Epidermal melanocyte (primary cell): ENCODE results near the gene MSI2.

ENCODE experiments used
- DNase-seq: peaks from one replicate; pipeline ENCODE4 v3.0.0; 2011; ENCODE audit warnings: low spot score; ENCODE audit not compliant: insufficient read length

Gene MSI2

DNA sequence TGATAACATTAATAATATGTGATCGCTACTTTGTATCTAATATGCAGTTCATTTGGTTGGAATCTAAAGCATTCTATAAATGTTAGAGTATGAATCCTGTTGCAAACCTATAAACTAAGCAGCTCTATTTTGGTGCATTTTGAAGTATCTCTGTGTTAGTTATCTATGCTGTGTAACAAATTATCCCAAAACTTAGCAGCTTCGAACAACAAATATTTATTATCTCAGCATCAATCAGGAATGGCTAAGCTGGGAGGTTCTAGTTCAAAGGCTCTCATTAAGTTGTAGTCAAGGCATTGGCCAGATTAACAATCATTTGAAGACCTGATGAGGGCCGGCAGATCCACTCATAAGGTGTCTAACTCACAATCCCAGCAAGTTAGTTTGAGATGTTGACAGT is 10.1 kb upstream of the MSI2 start:
- no peak for DNase-seq

DNA sequence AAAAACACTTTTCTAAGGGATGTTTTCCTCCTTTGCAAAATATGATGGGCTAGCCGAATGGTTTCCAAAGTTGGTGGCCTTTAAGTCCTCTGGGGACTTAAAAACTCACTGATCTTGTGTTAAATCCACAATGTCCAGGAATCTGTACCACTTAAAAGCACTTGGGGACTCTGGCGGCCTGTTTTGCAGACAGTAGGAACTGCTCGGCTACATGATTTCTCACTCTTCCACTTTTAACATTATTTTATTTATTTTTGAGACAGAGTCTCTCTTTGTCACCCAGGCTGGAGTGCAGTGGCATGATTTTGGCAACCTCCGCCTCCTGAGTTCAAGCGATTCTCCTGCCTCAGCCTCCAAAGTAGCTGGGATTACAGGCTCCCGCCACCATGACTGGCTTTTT is 9.1 kb upstream of the MSI2 start:
- DNase-seq, result no peak

DNA sequence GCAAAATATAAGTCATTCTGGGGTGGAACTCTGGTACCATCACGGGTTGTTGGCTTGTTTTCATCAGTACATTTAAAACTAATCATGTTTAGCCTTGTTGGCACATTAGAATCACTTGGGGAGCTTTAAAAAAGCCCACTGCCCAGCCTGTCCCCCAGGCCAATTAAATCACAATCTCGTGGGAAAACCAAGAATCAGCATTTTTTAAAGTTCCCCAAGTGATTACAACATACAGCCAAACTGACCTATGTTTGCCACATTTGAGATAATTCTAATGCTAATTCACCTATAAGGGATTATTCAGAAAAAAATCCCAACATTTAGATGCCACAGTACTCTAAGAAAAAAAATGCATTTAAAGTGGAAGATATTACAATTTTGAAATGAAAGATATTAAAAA is 8.4 kb upstream of the MSI2 start:
- no peak for DNase-seq

DNA sequence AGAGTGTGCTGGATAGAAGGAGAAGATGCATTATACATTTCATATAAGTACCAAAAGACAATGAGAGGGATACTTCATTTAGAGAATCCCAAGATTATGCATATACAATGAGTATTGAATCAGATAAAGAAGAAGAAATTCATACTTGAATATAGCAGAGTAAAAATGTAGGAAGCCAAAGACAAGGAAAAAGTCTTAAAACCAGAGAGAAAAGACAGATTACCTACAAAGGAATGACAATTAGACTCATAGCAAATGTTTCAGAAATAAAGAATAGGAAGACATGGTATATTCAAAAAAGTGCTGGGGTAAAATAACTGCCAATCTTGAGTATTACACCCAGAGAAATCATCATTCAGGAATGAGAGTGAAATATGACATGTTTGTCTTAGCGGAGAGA is 6.8 kb upstream of the MSI2 start:
- no peak for DNase-seq

DNA sequence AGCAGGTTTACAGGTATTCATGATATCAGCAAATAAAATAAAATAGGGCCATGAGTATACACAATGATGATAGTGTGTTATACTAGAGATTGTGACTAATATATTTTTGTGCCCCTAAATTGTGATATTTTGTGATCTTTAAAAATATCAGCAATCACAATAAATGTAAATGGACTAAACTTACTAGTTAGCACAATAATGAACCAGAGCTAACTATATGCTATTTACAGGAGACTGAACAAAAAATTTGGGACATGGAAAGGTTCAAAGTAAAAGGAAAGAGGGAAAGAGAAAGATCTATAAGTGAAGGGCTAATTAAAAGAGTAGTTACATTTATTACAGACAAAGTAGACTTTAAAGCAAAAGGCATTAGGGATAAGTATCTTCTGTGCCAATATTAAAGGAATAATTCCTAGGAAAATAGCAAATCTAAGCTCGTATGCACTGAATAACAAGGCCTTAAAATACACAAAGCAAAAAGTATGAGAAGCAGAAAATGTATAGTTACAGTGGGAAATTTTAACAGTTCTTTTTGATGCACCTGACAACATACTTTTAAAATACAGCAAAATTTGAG is 5.0 kb upstream of the MSI2 start:
- DNase-seq, result no peak

DNA sequence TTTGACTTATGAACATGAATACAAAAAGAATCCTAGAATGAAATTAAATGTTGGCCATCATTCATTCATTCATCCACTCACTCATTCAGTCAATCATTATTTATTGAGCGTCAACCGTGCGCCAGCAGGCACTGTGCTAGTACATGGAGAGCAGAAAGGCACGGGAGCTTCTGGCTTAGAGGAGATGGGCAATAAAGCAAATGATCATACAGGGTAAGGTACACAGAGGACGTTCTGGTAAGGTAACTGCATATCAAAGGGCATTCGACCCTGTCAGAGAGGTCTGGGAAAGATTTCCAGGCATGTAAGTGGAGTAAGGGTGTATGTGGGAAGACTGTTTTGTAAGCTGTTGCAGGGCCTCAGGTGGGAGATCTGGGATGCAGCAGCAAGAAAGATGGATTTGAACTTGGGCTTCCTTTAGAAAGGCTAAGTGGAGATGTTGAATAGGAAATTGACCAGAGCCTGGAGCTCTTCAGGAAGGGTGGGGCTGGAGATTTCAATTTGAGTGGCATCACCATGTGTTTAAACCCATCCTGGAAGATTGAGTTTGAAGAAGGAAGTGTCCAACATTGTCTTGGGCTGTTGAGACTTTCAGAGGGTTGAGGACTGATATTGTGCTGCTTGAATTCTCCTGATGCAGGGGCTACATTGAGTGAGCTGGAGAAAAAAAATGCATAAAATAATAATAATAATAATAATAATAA is 2.8 kb upstream of the MSI2 start:
- DNase-seq, result no peak

DNA sequence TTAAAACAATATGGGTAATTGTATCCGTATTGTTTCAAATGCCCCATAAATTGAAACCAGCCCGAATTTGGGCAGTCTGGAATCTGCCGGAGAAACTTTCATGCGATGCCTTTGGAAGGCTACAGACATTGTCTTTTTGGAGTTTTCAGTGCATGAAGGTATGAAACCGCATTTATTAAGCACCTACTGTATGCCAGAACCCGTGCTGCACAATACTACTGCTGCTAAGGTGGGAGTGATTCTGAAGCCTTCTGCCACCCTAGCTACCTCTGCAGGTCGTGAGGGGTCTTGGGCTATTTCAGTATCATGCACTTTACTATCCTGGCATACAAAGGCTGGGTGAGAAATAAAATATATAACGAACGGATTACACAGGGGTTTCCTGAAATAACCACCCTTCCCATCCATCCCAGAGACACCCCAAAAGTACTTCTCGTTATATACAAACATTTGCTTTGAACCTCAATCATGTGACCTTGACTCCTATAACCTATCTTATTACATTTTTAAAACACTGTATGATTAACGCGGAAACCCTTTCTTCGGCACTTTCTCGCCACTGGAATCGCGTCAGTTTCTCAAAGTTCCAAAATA is 1.0 kb upstream of the MSI2 start:
- no peak for DNase-seq

DNA sequence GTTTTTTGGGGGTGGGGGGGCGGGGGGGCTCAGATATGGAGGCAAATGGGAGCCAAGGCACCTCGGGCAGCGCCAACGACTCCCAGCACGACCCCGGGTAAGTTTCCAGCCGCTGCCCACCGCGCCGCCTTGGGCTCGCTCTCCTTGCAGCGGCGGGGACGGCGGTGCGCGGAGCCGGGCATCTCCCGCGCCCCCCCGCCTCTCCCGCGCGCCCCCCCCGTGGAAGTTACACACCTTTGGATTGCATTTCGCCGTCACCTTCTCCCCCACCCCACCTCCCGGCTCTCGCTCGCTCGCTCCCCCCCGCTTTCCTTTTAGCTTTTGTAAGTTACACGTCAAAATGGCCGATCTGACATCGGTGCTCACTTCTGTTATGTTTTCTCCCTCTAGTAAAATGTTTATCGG is 387 bp downstream of the MSI2 start:
- DNase-seq, result no peak

DNA sequence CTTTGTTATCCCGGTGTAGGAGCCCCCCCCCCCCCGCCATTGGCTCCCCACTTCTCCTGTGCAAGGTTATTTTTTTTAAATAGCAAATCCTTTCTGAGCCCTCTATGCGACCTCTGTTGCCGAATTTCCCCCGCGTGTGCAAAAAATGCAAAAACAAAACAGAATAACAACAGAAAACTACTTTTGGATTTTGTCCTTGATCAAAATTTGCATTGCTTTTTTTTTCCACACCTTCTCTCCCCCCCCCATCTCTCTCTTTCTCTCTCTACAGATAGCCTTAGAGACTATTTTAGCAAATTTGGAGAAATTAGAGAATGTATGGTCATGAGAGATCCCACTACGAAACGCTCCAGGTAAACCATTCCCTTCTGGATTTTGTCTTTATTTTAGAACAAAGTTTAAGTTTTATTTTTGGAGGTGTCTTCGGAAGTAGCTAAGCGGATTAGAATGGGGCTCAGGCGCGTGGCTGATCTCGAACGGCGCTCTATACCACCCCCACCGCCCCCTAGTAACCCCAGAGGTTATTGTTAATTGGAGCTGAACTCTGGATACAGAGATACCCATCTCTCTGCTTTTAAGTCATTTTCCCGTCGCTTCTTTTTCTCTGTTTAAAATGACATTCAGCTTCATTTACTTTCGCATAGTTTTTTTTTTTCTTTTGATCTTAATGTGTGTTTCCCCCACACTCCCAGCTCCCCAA is 1.0 kb downstream of the MSI2 start:
- DNase-seq, result no peak

GRCh38 chr17:57257895-57258851 is 1.9 kb downstream of the MSI2 start:
- DNase-seq, result no peak

GRCh38 chr17:57259306-57259705 is 3.0 kb downstream of the MSI2 start:
- no peak for DNase-seq

GRCh38 chr17:57259817-57260216 is 3.5 kb downstream of the MSI2 start:
- no peak for DNase-seq

DNA sequence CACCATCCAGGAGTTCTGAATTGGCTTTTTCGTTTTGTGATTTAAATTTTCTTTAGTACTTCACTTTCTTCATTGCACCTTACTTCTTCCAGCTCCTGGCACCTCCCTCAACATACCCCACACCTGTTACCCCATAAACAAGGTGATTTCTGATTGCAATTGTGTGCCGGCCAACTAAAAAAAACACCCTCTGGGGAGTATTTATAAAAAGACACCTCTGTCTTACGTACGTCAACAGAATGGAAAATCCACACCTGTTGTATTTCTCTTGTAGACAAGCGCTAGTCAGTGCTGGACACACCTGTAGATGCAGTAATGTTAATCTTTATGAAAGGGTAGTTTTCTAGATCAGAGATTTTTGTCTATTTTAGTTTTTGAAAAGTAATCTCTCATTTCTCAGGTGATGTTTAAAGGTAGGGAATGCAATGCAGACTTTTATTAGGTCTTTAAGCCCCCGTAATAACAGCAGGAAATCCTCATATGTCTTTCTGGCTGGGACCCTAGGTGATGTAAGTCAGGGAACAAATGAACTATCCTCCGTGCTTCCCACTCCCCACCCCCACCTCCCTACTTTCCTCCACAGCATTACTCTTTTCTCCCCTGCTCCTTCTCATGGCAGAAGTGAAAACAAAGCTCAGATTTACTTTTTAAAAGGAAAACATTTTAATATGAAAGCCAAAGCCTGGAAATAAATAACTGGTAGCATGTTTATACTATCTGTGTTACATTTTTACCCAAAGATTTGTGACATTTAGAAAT is 4.2 kb downstream of the MSI2 start:
- no peak for DNase-seq

DNA sequence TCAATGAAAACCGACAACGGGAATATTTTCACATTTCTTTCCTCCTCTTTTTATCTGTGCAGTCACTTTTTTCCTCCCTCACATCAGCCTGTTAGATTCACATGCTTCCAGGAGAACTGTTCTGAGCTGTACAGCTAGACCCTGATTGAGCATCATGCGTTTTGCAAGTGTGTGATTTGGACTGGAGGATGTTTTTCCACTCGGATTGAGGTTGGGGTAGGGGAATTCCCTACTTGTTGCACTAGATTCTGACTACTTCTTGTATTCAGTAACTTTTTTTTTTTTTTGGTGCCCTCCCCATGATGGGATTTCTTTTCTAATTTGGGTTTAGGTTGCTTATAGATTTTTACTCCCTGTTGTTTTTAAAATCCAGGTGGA is 4.8 kb downstream of the MSI2 start:
- DNase-seq, result no peak

DNA sequence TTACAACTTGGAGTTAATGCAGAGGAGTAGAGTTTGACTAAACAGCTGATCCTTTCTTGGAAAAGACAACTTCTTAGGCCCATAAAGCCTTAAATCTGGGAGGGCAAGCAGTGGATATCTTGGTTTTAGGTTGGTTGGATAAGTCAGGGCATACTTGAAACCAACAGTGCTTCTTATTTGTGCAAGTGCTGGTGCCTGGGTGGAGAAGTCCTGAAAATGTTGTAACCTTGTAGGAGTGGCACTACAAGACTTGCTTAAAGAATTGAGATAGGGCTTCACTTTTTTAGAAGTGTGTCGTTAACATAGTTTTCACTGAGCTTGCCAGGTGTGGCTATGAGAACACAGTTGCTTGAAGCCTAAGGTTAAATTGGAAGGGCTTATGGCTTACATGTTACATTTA is 6.2 kb downstream of the MSI2 start:
- DNase-seq, result no peak

DNA sequence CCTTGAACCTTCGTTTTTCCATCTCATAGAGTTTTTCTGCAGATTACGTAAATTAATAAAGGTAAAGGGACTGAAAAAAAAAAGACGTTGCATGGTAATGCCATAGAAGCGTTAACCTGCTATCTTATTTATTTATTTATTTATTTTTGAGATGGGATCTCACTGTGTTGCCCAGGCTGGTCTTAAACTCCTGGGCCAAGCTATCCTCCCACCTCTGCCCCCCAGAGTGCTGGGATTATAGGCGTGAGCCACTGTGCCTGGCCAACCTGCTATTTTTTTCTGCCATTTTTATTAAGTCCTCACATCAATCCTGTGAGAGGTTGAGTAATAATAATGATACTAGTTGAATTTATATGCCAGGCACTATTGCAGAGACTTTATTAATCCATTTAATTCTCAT is 7.9 kb downstream of the MSI2 start:
- DNase-seq, result no peak

DNA sequence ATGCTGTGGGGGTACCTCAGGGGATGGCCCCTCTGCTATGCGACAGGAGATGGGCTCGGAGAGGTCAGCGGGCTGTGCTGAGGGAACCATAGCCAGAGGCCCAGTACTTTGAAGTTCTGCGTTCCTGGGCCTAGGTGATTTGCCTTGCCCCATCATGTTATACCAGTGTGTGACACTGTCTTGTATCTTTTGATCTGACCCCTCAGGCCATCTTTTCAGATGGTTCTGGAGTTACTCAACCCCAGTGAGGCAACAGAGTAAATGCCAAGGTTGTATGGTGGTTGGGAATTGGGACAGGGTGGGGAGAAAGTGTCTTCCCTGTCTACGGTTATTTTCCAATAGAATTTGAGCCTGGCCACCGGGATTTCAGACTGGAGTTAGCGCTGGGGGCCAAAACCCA is 8.5 kb downstream of the MSI2 start:
- DNase-seq, result no peak

DNA sequence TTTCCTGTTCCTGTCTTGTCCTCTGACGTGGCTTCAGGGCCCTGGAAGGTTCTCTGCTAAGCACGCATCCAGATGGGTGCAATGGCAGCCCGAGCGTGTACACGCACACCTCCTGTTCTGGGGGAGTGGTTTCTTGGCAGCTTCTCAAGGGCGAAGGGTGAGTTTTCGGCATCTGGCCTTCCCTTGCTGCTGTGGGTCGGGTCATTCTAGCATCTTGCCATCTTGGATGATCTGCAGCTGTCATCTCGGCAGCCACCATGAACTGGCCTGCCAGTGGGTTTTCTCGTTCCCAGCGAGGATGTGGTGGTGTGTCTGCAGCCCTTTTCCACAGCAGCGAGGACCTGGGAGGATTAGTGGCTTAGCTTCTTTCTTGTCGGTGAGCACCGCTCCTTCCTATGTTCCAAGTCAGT is 10.6 kb downstream of the MSI2 start:
- no peak for DNase-seq

DNA sequence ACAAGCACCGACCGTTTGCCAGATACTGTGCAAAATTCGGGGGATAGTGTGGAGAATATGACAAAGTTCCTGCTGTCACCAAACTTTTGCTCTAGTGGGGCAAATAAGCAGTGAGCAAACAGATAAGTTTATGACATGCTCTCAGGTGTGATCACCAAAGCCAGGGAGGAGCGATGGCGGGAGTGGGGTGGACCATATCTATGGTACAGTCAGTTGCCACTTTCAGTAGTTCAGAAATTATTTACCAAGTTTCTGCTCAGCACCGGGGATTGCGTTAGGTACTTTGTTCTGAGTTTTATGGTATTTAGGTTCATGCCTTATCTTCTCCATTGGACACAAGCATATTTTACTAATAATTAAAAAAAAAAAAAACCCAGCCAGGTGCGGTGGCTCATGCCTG is 11.9 kb downstream of the MSI2 start:
- DNase-seq, result no peak

GRCh38 chr17:57269052-57269451 is 12.7 kb downstream of the MSI2 start:
- DNase-seq, result no peak
